GM12864 (cell line): Measurements from ENCODE around the gene GH2.

ENCODE experiments used
- DNase-seq: peaks from one replicate; pipeline ENCODE4 v3.0.0-alpha.2; 2011; ENCODE audit warnings: low read depth
- H3K4me3 ChIP-seq: 2 replicates; pipeline ENCODE4 v1.5.1; 2011; ENCODE audit warnings: mild to moderate bottlenecking, low read depth, low read length, control low read depth
- CTCF ChIP-seq: IDR thresholded peaks from 2 replicates; pipeline ENCODE4 v1.5.1; 2011; ENCODE audit warnings: low read depth, mild to moderate bottlenecking, moderate library complexity, low read length, control low read depth, inconsistent platforms; ENCODE audit errors: missing control alignments

The GH2 gene

GRCh38 chr17:63847525-63848249 lies 34.1 kb downstream of the GH2 start:
- no peak for TF ChIP-seq CTCF
- DNase-seq = no peak
- H3K4me3 ChIP-seq = no peak overlapping the region

- TF ChIP-seq CTCF = no peak
- no peak for DNase-seq
- no peak overlapping the region for H3K4me3 ChIP-seq
Measured at GRCh38 chr17:63845509-63845908, 36.2 kb downstream of the GH2 start.

- no peak for DNase-seq
- peak overlapping the region; percentile 78 for H3K4me3 ChIP-seq
- TF ChIP-seq CTCF = no peak
Measured at GRCh38 chr17:63843910-63844677, 37.6 kb downstream of the GH2 start.

- DNase-seq = peak; percentile 79
- H3K4me3 ChIP-seq = peak overlapping the region; percentile 78
Measured at GRCh38 chr17:63843387-63843888, 38.3 kb downstream of the GH2 start.

GRCh38 chr17:63842540-63843386 lies 39.0 kb downstream of the GH2 start, which contains the start of gene SMARCD2:
Gene SMARCD2, minus strand, starts transcription at chr17:63842685. Its CDS starts 11 bp downstream, at chr17:63842674.
- peak within 1 kb of the TSS; percentile 78 for H3K4me3 ChIP-seq
- TF ChIP-seq CTCF = no peak
- peak; percentile 93 for DNase-seq

GRCh38 chr17:63842173-63842539 lies 39.6 kb downstream of the GH2 start:
- TF ChIP-seq CTCF = no peak
- no peak for DNase-seq
- peak overlapping the region; percentile 78 for H3K4me3 ChIP-seq
